ENCODE measurements around the gene TOM1L2.

The TOM1L2 gene

GRCh38 chr17:17819561-17819995 lies 152.6 kb downstream of the TOM1L2 start:
- DNase-seq (ENCODE audit: extremely low spot score) = no peak
- ChIA-PET POLR2A (interaction anchor here (24.8 kb wide), 1 partner anchor 16 kb away, joined by 369 read pairs; the partner anchor contains the start of gene SREBF1), CTCF (interaction anchor here (0.7 to 1.7 kb wide), 2 partner anchors 8 to 100 kb away, joined by 3 to 4 read pairs; no protein-coding TSS in a partner anchor)
- TF ChIP-seq BHLHE40 (IDR thresholded peaks at IDR 0.05; ENCODE audit: borderline replicate concordance) (no peak), TARDBP (IDR thresholded peaks at IDR 0.05) (no peak), ARNT (IDR thresholded peaks at IDR 0.05) (no peak), ELF4 (IDR thresholded peaks at IDR 0.05) (no peak), FOXM1 (IDR thresholded peaks at IDR 0.05; ENCODE audit: borderline replicate concordance) (no peak), SP1 (IDR thresholded peaks at IDR 0.05) (no peak), FOXK2 (IDR thresholded peaks at IDR 0.05) (no peak), L3MBTL2 (conservative IDR thresholded peaks at IDR 0.05) (no peak)

- TF ChIP-seq HDGF (IDR thresholded peaks at IDR 0.05; ENCODE audit: borderline replicate concordance) (no peak), FOXM1 (IDR thresholded peaks at IDR 0.05; ENCODE audit: borderline replicate concordance) (no peak), ARNT (IDR thresholded peaks at IDR 0.05) (no peak), FOXA1 (IDR thresholded peaks at IDR 0.05) (no peak), L3MBTL2 (conservative IDR thresholded peaks at IDR 0.05) (no peak), BHLHE40 (IDR thresholded peaks at IDR 0.05; ENCODE audit: borderline replicate concordance) (no peak), TARDBP (IDR thresholded peaks at IDR 0.05) (no peak), ZNF384 (IDR thresholded peaks at IDR 0.05) (no peak), LEF1 (IDR thresholded peaks at IDR 0.05; ENCODE audit: borderline replicate concordance) (no peak), SP1 (IDR thresholded peaks at IDR 0.05) (no peak), SUZ12 (IDR thresholded peaks at IDR 0.05) (no peak), NFRKB (IDR thresholded peaks at IDR 0.05) (no peak), FOXK2 (IDR thresholded peaks at IDR 0.05) (no peak), CTBP1 (IDR thresholded peaks at IDR 0.05; ENCODE audit: borderline replicate concordance) (no peak), ELF4 (IDR thresholded peaks at IDR 0.05) (no peak)
- TF ChIP-seq, protein P1, sequence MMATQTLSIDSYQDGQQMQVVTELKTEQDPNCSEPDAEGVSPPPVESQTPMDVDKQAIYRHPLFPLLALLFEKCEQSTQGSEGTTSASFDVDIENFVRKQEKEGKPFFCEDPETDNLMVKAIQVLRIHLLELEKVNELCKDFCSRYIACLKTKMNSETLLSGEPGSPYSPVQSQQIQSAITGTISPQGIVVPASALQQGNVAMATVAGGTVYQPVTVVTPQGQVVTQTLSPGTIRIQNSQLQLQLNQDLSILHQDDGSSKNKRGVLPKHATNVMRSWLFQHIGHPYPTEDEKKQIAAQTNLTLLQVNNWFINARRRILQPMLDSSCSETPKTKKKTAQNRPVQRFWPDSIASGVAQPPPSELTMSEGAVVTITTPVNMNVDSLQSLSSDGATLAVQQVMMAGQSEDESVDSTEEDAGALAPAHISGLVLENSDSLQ (IDR thresholded peaks at IDR 0.05) = no peak
- POLR2A ChIA-PET = interaction anchor here (24.8 kb wide), 1 partner anchor 17 kb away, joined by 369 read pairs; the partner anchor contains the start of gene SREBF1
- CTCF ChIA-PET = interaction anchor here (1.7 kb wide), 1 partner anchor 100 kb away, joined by 4 read pairs; no protein-coding TSS in a partner anchor
- DNase-seq (ENCODE audit: extremely low spot score) = no peak
Observed at GRCh38 chr17:17819111-17819510, 153.1 kb downstream of the TOM1L2 start.

- DNase-seq (ENCODE audit: extremely low spot score) = peak; percentile 60
- ChIA-PET POLR2A (interaction anchor here (0.9 to 24.8 kb wide), 5 partner anchors 9 to 136 kb away, joined by 3 to 369 read pairs (median 3); partner anchors contain the start of gene SREBF1), CTCF (no interaction called here)
- TF ChIP-seq FOXM1 (IDR thresholded peaks at IDR 0.05; ENCODE audit: borderline replicate concordance) (no peak), L3MBTL2 (conservative IDR thresholded peaks at IDR 0.05) (no peak), ARNT (IDR thresholded peaks at IDR 0.05) (no peak), LEF1 (IDR thresholded peaks at IDR 0.05; ENCODE audit: borderline replicate concordance) (no peak), TARDBP (IDR thresholded peaks at IDR 0.05) (no peak), SP1 (IDR thresholded peaks at IDR 0.05) (no peak), FOXA1 (IDR thresholded peaks at IDR 0.05) (no peak), FOXK2 (IDR thresholded peaks at IDR 0.05) (no peak), CTBP1 (IDR thresholded peaks at IDR 0.05; ENCODE audit: borderline replicate concordance) (no peak), ELF4 (IDR thresholded peaks at IDR 0.05) (no peak), NFRKB (IDR thresholded peaks at IDR 0.05) (no peak), BHLHE40 (IDR thresholded peaks at IDR 0.05; ENCODE audit: borderline replicate concordance) (no peak), SUZ12 (IDR thresholded peaks at IDR 0.05) (no peak), ZNF384 (IDR thresholded peaks at IDR 0.05) (no peak), HDGF (IDR thresholded peaks at IDR 0.05; ENCODE audit: borderline replicate concordance) (no peak)
- TF ChIP-seq, protein P1 (IDR thresholded peaks at IDR 0.05) = no peak
Observed at GRCh38 chr17:17818088-17818526, 154.1 kb downstream of the TOM1L2 start.

DNA sequence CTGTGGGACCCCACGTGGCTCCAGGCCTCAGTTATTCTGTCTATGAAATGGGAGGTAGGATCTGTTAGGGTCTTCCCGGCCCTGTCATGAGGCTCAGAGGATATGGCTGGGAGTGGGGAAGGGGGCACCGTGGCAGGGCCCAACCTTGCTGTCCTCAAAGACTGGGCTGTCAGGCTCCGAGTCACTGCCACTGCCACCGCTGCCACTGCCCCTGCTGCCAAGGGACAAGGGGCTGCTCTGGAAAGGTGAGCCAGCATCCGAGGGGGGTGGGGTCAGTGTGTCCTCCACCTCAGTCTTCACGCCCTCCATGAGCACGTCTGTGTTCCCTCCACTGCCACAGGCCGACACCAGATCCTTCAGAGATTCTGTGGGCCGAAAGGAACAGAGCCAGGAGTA lies 154.7 kb downstream of the TOM1L2 start:
- POLR2A ChIA-PET = interaction anchor here (0.9 to 24.8 kb wide), 5 partner anchors 9 to 135 kb away, joined by 3 to 369 read pairs (median 3); partner anchors contain the start of gene SREBF1
- TF ChIP-seq LEF1 (IDR thresholded peaks at IDR 0.05; ENCODE audit: borderline replicate concordance) (no peak), HDGF (IDR thresholded peaks at IDR 0.05; ENCODE audit: borderline replicate concordance) (no peak), FOXM1 (IDR thresholded peaks at IDR 0.05; ENCODE audit: borderline replicate concordance) (no peak), FOXA1 (IDR thresholded peaks at IDR 0.05) (no peak), ARNT (IDR thresholded peaks at IDR 0.05) (no peak)
- TF ChIP-seq, protein P1 (IDR thresholded peaks at IDR 0.05) = no peak
- no peak for DNase-seq (ENCODE audit: extremely low spot score)
- CTCF ChIA-PET = interaction anchor here (0.5 to 0.6 kb wide), 2 partner anchors 49 to 165 kb away, joined by 3 read pairs; no protein-coding TSS in a partner anchor

DNA sequence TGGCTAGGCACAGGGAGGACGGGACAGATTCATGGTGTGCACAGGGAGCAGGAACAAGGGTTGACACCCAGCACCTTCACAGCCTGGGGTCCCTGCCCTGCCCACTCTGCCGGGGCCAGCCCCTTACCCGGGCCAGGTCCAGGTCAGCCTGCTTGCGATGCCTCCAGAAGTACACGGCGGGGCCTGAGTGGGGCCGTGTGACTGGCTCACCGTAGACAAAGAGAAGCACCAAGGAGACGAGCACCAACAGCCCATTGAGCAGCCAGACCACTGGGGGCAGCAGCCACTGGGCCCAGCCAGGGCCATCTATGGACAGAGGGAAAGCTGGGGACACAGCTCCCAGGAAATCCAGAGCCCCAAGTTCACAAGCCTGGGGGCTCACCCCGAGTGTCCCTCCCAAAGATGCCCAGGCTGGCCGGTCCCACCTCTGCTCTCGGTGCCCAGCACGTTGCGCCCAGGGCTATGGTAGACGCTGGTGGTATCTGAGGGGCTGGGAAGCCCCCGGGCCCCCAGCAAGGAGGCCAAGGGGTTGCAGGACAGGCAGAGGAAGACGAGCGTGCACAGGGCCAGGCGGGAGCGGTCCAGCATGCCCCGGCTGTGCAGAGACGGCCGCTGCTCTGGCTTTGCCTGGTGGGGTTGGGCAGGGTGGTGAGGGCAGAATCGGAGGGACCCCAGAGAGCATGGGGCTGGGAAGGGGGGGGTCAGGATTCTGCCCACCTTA lies 155.2 kb downstream of the TOM1L2 start:
- ChIA-PET CTCF (interaction anchor here (0.5 to 0.6 kb wide), 2 partner anchors 48 to 165 kb away, joined by 3 read pairs; no protein-coding TSS in a partner anchor), POLR2A (interaction anchor here (1.1 to 24.8 kb wide), 3 partner anchors 11 to 32 kb away, joined by 3 to 369 read pairs (median 5); partner anchors contain the start of gene SREBF1)
- TF ChIP-seq SUZ12 (IDR thresholded peaks at IDR 0.05) = no peak
- TF ChIP-seq ZNF384 (IDR thresholded peaks at IDR 0.05) = no peak
- no peak for TF ChIP-seq L3MBTL2 (conservative IDR thresholded peaks at IDR 0.05)
- TF ChIP-seq FOXK2 (IDR thresholded peaks at IDR 0.05) = no peak
- no peak for TF ChIP-seq SP1 (IDR thresholded peaks at IDR 0.05)
- TF ChIP-seq ARNT (IDR thresholded peaks at IDR 0.05) = no peak
- TF ChIP-seq BHLHE40 (IDR thresholded peaks at IDR 0.05; ENCODE audit: borderline replicate concordance) = no peak
- TF ChIP-seq FOXA1 (IDR thresholded peaks at IDR 0.05) = no peak
- TF ChIP-seq ELF4 (IDR thresholded peaks at IDR 0.05) = no peak
- DNase-seq (ENCODE audit: extremely low spot score) = no peak
